Gastrocnemius medialis (tissue), 4 donors: ENCODE data around the gene KIRREL3. TPM values are rescaled to one million over a fixed set of nuclear protein-coding genes. Genes with fewer than 3 reads are reported as not detected.

ENCODE experiments used
- ATAC-seq, 2 donors: fragments of 150-250 bp; one replicate each; pipeline ENCODE4 v1.9.1; 2016
- DNase-seq, 2 donors: peaks; one replicate each; pipeline ENCODE4 v3.0.0-alpha.2; 2019
- H3K27ac ChIP-seq, 4 donors: fragments of 200-600 bp; sonication (generic); 1 replicate in 1 of 4; 2 replicates in 3 of 4; pipeline ENCODE4 v1.5.1; 2016 to 2018; ENCODE audit warnings: mild to moderate bottlenecking in 2 of 4, moderate library complexity in 1 of 4
- H3K27me3 ChIP-seq, 3 donors: fragments of 200-600 bp; sonication (generic) in 2 of 3; 1 replicate in 1 of 3; 2 replicates in 2 of 3; pipeline versions ENCODE4 v1.5.1 to v1.6.0; 2016 to 2019; ENCODE audit warnings: mild to moderate bottlenecking in 1 of 3, moderate library complexity in 1 of 3
- H3K36me3 ChIP-seq, 2 donors: fragments of 200-600 bp; sonication (generic) in 1 of 2; one replicate each; pipeline ENCODE4 v1.5.1; 2017 to 2018
- H3K4me1 ChIP-seq, 2 donors: fragments of 200-600 bp; sonication (generic) in 1 of 2; one replicate each; pipeline ENCODE4 v1.5.1; 2016 to 2017; ENCODE audit warnings: mild to moderate bottlenecking in 2 of 2
- H3K4me3 ChIP-seq, 4 donors: fragments of 200-600 bp; sonication (generic) in 3 of 4; 1 replicate in 1 of 4; 2 replicates in 3 of 4; pipeline ENCODE4 v1.5.1; 2016 to 2019; ENCODE audit warnings: mild to moderate bottlenecking in 2 of 4
- H3K9me3 ChIP-seq, 3 donors: fragments of 200-600 bp; sonication (generic) in 2 of 3; 1 replicate in 1 of 3; 2 replicates in 2 of 3; pipeline ENCODE4 v1.5.1; 2016 to 2019
- CTCF ChIP-seq, 5 experiments: fragments of 450-650 bp in 3 of 5; fragments of 200-600 bp in 2 of 5; sonication (generic) in 2 of 5; IDR thresholded peaks in 4 of 5; conservative IDR thresholded peaks in 1 of 5; 1 replicate in 4 of 5; 2 replicates in 1 of 5; pipeline ENCODE4 v1.5.1; 2016 to 2019; ENCODE audit warnings: antibody characterized with exemption in 5 of 5, mild to moderate bottlenecking in 3 of 5, moderate library complexity in 3 of 5
- POLR2A ChIP-seq, 2 donors: fragments of 450-650 bp; IDR thresholded peaks; one replicate each; pipeline ENCODE4 v1.6.1; 2017; ENCODE audit warnings: antibody characterized with exemption in 2 of 2, mild to moderate bottlenecking in 2 of 2, moderate library complexity in 2 of 2
- in situ Hi-C, 4 donors: fragments of 200-750 bp; cut with MboI; loops; one replicate each; pipeline versions ENCODE4 v1.15.0 to v1.8.0; 2017; ENCODE audit warnings: low sequenced_read_pairs in 4 of 4
- intact Hi-C: fragments of 100-400 bp; cut with DNase I; formaldehyde crosslinking; loops from one replicate; pipeline ENCODE4 v1.15.1; 2023; ENCODE audit warnings: low total_unique reads
- total RNA-seq, 4 donors: library from RNA; depleted of rRNA; stranded (reverse); fragments of >200 nt; gene quantifications; one replicate each; pipeline versions ENCODE4 v1.1.0 to v1.2.3, GENCODE V29; 2016

Gene KIRREL3
- total RNA-seq, 4 donors from 2014 or later = 0.10 TPM; not detected in 3

GRCh38 chr11:126426106-126426505 is 574.5 kb downstream of the KIRREL3 start:
- H3K4me1 ChIP-seq = peaks cover 5 to 23% of the 10 kb centered on the region in 2 donors

GRCh38 chr11:126424471-126425039 is 576.0 kb downstream of the KIRREL3 start:
- no peak overlapping the region for H3K4me3 ChIP-seq
- no peak for ATAC-seq
- H3K36me3 ChIP-seq = no peaks in the 10 kb centered on the region
- H3K27me3 ChIP-seq = no peaks in the 10 kb centered on the region
- intact Hi-C loops = no loop called here
- H3K9me3 ChIP-seq = no peaks in the 10 kb centered on the region
- in situ Hi-C loops = loop anchor here (25.0 kb wide), 2 partner anchors 563 to 913 kb away; no protein-coding TSS in a partner anchor
- peaks cover 5 to 23% of the 10 kb centered on the region in 2 donors for H3K4me1 ChIP-seq
- H3K27ac ChIP-seq = no peak overlapping the region
- no peak for DNase-seq
- TF ChIP-seq CTCF (IDR thresholded peaks at IDR 0.05 in 4 of 5, conservative IDR thresholded peaks at IDR 0.05 in 1 of 5) = no peak
- TF ChIP-seq POLR2A (IDR thresholded peaks at IDR 0.05) = no peak

More at GRCh38 chr11:126426106-126426505, 574.5 kb downstream of the KIRREL3 start:
- TF ChIP-seq CTCF (IDR thresholded peaks at IDR 0.05 in 4 of 5, conservative IDR thresholded peaks at IDR 0.05 in 1 of 5) = no peak
- no peak for TF ChIP-seq POLR2A (IDR thresholded peaks at IDR 0.05)
- intact Hi-C loops (no loop called here), in situ Hi-C loops (loop anchor here (25.0 kb wide), 2 partner anchors 561 to 911 kb away; no protein-coding TSS in a partner anchor)
- DNase-seq (no peak), ATAC-seq (no peak)
- no peak overlapping the region for H3K27ac ChIP-seq
- no peaks in the 10 kb centered on the region for H3K27me3 ChIP-seq
- H3K4me3 ChIP-seq = no peak overlapping the region
- H3K9me3 ChIP-seq = no peaks in the 10 kb centered on the region
- H3K36me3 ChIP-seq = no peaks in the 10 kb centered on the region

- ATAC-seq (no peak), DNase-seq (no peak)
- no peak overlapping the region for H3K27ac ChIP-seq
- H3K4me3 ChIP-seq = no peak overlapping the region
- no peaks in the 10 kb centered on the region for H3K27me3 ChIP-seq
- no peaks in the 10 kb centered on the region for H3K36me3 ChIP-seq
- in situ Hi-C loops (no loop called here), intact Hi-C loops (no loop called here)
- H3K4me1 ChIP-seq = peaks cover 5 to 23% of the 10 kb centered on the region in 2 donors
- no peaks in the 10 kb centered on the region for H3K9me3 ChIP-seq
- TF ChIP-seq POLR2A (IDR thresholded peaks at IDR 0.05) (no peak), CTCF (IDR thresholded peaks at IDR 0.05 in 4 of 5, conservative IDR thresholded peaks at IDR 0.05 in 1 of 5) (no peak)
These were observed 576.8 kb downstream of the KIRREL3 start for GRCh38 chr11:126423743-126424142.

- ATAC-seq = peak in 1 of 2 donors; percentile 37
- intact Hi-C loops = no loop called here
- Histone ChIP-seq H3K36me3 (no peaks in the 10 kb centered on the region), H3K4me3 (no peak overlapping the region), H3K4me1 (peaks cover 5 to 23% of the 10 kb centered on the region in 2 donors), H3K9me3 (no peaks in the 10 kb centered on the region), H3K27me3 (no peaks in the 10 kb centered on the region), H3K27ac (no peak overlapping the region)
- TF ChIP-seq CTCF (IDR thresholded peaks at IDR 0.05 in 4 of 5, conservative IDR thresholded peaks at IDR 0.05 in 1 of 5) (no peak), POLR2A (IDR thresholded peaks at IDR 0.05) (no peak)
- in situ Hi-C loops = no loop called here
- DNase-seq = no peak
These were observed 577.4 kb downstream of the KIRREL3 start for GRCh38 chr11:126423154-126423553.

GRCh38 chr11:126422446-126422845 is 578.1 kb downstream of the KIRREL3 start:
- Histone ChIP-seq H3K4me3 (no peak overlapping the region), H3K9me3 (no peaks in the 10 kb centered on the region), H3K27ac (no peak overlapping the region), H3K27me3 (no peaks in the 10 kb centered on the region), H3K4me1 (peaks cover 5 to 18% of the 10 kb centered on the region in 2 donors), H3K36me3 (no peaks in the 10 kb centered on the region)
- intact Hi-C loops (no loop called here), in situ Hi-C loops (no loop called here)
- no peak for TF ChIP-seq CTCF (IDR thresholded peaks at IDR 0.05 in 4 of 5, conservative IDR thresholded peaks at IDR 0.05 in 1 of 5)
- no peak for TF ChIP-seq POLR2A (IDR thresholded peaks at IDR 0.05)
- no peak for ATAC-seq
- no peak for DNase-seq
